Mesenchymal stem cell (in vitro differentiated cells and primary cell): ENCODE measurements around the gene AFAP1.

Experiments
- DNase-seq: peaks from one replicate; pipeline ENCODE4 v3.0.0-alpha.2; 2013
- H2AFZ ChIP-seq: one replicate; pipeline ENCODE4 v1.6.1; 2013; ENCODE audit warnings: low read depth, mild to moderate bottlenecking, control low read depth, inconsistent platforms, low read length, moderate library complexity
- H2AK5ac ChIP-seq: 2 replicates; pipeline ENCODE4 v1.6.1; 2013; ENCODE audit warnings: low read length, moderate library complexity, mild to moderate bottlenecking, inconsistent platforms; ENCODE audit not compliant: severe bottlenecking
- H2BK120ac ChIP-seq: one replicate; pipeline ENCODE4 v1.6.1; 2013; ENCODE audit warnings: low read depth, mild to moderate bottlenecking, inconsistent platforms, low read length, moderate library complexity
- H2BK12ac ChIP-seq, 2 experiments: one replicate each; pipeline ENCODE4 v1.6.1; 2013; ENCODE audit warnings: inconsistent platforms in 2 of 2, low read length in 2 of 2, mild to moderate bottlenecking in 2 of 2, moderate library complexity in 2 of 2, control low read depth in 1 of 2
- H2BK15ac ChIP-seq: one replicate; pipeline ENCODE4 v1.6.1; 2013; ENCODE audit warnings: mild to moderate bottlenecking, low read depth, inconsistent platforms; ENCODE audit not compliant: poor library complexity, severe bottlenecking
- H2BK5ac ChIP-seq: 2 replicates; pipeline ENCODE4 v1.6.1; 2013; ENCODE audit warnings: low read depth, mild to moderate bottlenecking, low read length, control low read depth, inconsistent platforms; ENCODE audit not compliant: poor library complexity, severe bottlenecking
- H3K14ac ChIP-seq, 2 experiments: one replicate each; pipeline ENCODE4 v1.6.1; 2013; ENCODE audit warnings: inconsistent platforms in 2 of 2, low read length in 2 of 2, control low read depth in 1 of 2, mild to moderate bottlenecking in 1 of 2, moderate library complexity in 1 of 2
- H3K18ac ChIP-seq, 2 experiments: one replicate each; pipeline ENCODE4 v1.6.1; 2013; ENCODE audit warnings: inconsistent platforms in 2 of 2, low read length in 2 of 2, control low read depth in 1 of 2, low read depth in 1 of 2, mild to moderate bottlenecking in 1 of 2
- H3K23ac ChIP-seq, 2 experiments: one replicate each; pipeline ENCODE4 v1.6.1; 2013; ENCODE audit warnings: inconsistent platforms in 2 of 2, low read length in 2 of 2, mild to moderate bottlenecking in 2 of 2, moderate library complexity in 2 of 2, control low read depth in 1 of 2
- H3K27ac ChIP-seq: 2 replicates; pipeline ENCODE4 v1.5.1; 2013; ENCODE audit warnings: mild to moderate bottlenecking, moderate library complexity, low read length, control low read depth, inconsistent platforms; ENCODE audit not compliant: poor library complexity, severe bottlenecking
- H3K27me3 ChIP-seq, 2 experiments: 2 replicates each; pipeline versions ENCODE4 v1.6.1 to v1.7.0; 2013; ENCODE audit warnings: low read length in 2 of 2, mild to moderate bottlenecking in 2 of 2, moderate library complexity in 2 of 2, control low read depth in 1 of 2, inconsistent platforms in 1 of 2; ENCODE audit not compliant: control insufficient read depth in 1 of 2, insufficient read depth in 1 of 2
- H3K36me3 ChIP-seq, 2 experiments: 2 replicates each; pipeline versions ENCODE4 v1.6.1 to v1.7.0; 2013; ENCODE audit warnings: low read length in 2 of 2, control low read depth in 1 of 2, inconsistent platforms in 1 of 2, low read depth in 1 of 2, mild to moderate bottlenecking in 1 of 2; ENCODE audit not compliant: insufficient read depth in 2 of 2, control insufficient read depth in 1 of 2
- H3K4ac ChIP-seq, 2 experiments: one replicate each; pipeline ENCODE4 v1.6.1; 2013; ENCODE audit warnings: inconsistent platforms in 2 of 2, low read length in 2 of 2, mild to moderate bottlenecking in 2 of 2, moderate library complexity in 2 of 2, control low read depth in 1 of 2, low read depth in 1 of 2
- H3K4me1 ChIP-seq: 2 replicates; pipeline ENCODE4 v1.6.1; 2013; ENCODE audit warnings: low read depth, low read length, control low read depth; ENCODE audit not compliant: control insufficient read depth, insufficient read depth
- H3K4me2 ChIP-seq: 2 replicates; pipeline ENCODE4 v1.6.1; 2013; ENCODE audit warnings: low read length, mild to moderate bottlenecking, inconsistent platforms; ENCODE audit not compliant: poor library complexity, severe bottlenecking
- H3K4me3 ChIP-seq, 2 experiments: 2 replicates each; pipeline versions ENCODE4 v1.5.1 to v1.7.0; 2013; ENCODE audit warnings: low read length in 2 of 2, mild to moderate bottlenecking in 2 of 2, control low read depth in 1 of 2, low read depth in 1 of 2; ENCODE audit not compliant: insufficient read depth in 1 of 2
- H3K79me1 ChIP-seq: replicated peaks from 2 replicates; pipeline ENCODE4 v1.6.1; 2013; ENCODE audit warnings: mild to moderate bottlenecking, control low read depth, low read length, inconsistent platforms; ENCODE audit not compliant: poor library complexity, severe bottlenecking
- H3K9ac ChIP-seq: 2 replicates; pipeline ENCODE4 v1.7.0; 2013; ENCODE audit warnings: mild to moderate bottlenecking, low read length, moderate library complexity
- H3K9me3 ChIP-seq: 2 replicates; pipeline ENCODE4 v1.7.0; 2013; ENCODE audit warnings: mild to moderate bottlenecking, low read length; ENCODE audit not compliant: control insufficient read depth
- H4K8ac ChIP-seq: one replicate; pipeline ENCODE4 v1.6.1; 2013; ENCODE audit warnings: inconsistent platforms, mild to moderate bottlenecking, low read length, moderate library complexity
- H4K91ac ChIP-seq: one replicate; pipeline ENCODE4 v1.6.1; 2013; ENCODE audit warnings: mild to moderate bottlenecking, low read length, inconsistent platforms
- WGBS: methylation state at CpG from one replicate; pipeline ENCODE4 v1.1.7; 2013; ENCODE audit warnings: mixed read lengths; 5-methylcytosine and 5-hydroxymethylcytosine counted together

Gene AFAP1

GRCh38 chr4:7767526-7767925 is 172.1 kb downstream of the AFAP1 start:
- no peak overlapping the region for H3K9ac ChIP-seq
- H3K36me3 ChIP-seq = peaks cover 88 to 99% of the 10 kb centered on the region in 2 experiments
- WGBS = 81% methylated on average over 7 of the region's 9 CpGs
- no peaks in the 10 kb centered on the region for H3K9me3 ChIP-seq
- H3K4me3 ChIP-seq = no peak overlapping the region
- no peaks in the 10 kb centered on the region for H3K27me3 ChIP-seq
- no peak overlapping the region for H4K8ac ChIP-seq
- H2BK5ac ChIP-seq = no peak overlapping the region
- H3K23ac ChIP-seq = no peak overlapping the region
- H3K27ac ChIP-seq = no peak overlapping the region
- H2AK5ac ChIP-seq = no peak overlapping the region
- no peak overlapping the region for H3K14ac ChIP-seq
- H2BK15ac ChIP-seq = no peak overlapping the region
- DNase-seq = no peak
- no peak overlapping the region for H2BK12ac ChIP-seq
- H4K91ac ChIP-seq = no peak overlapping the region
- peaks cover 58% of the 10 kb centered on the region for H3K79me1 ChIP-seq
- no peak overlapping the region for H3K18ac ChIP-seq
- peaks cover 15% of the 10 kb centered on the region for H3K4me1 ChIP-seq
- H3K4me2 ChIP-seq = no peak overlapping the region
- H2AFZ ChIP-seq = no peak overlapping the region
- no peak overlapping the region for H3K4ac ChIP-seq
- H2BK120ac ChIP-seq = no peak overlapping the region

GRCh38 chr4:7766661-7767345 is 172.9 kb downstream of the AFAP1 start:
- H3K4me1 ChIP-seq = peaks cover 16% of the 10 kb centered on the region
- no peaks in the 10 kb centered on the region for H3K9me3 ChIP-seq
- no peak overlapping the region for H4K8ac ChIP-seq
- DNase-seq = no peak
- WGBS = 98% methylated on average over 21 of the region's 23 CpGs
- H3K4me2 ChIP-seq = no peak overlapping the region
- H3K27ac ChIP-seq = no peak overlapping the region
- no peak overlapping the region for H2BK120ac ChIP-seq
- H3K23ac ChIP-seq = no peak overlapping the region
- no peak overlapping the region for H2BK12ac ChIP-seq
- no peak overlapping the region for H2AFZ ChIP-seq
- H3K14ac ChIP-seq = no peak overlapping the region
- no peak overlapping the region for H4K91ac ChIP-seq
- H3K18ac ChIP-seq = no peak overlapping the region
- peaks cover 54% of the 10 kb centered on the region for H3K79me1 ChIP-seq
- no peak overlapping the region for H2AK5ac ChIP-seq
- H3K9ac ChIP-seq = no peak overlapping the region
- no peaks in the 10 kb centered on the region for H3K27me3 ChIP-seq
- no peak overlapping the region for H2BK15ac ChIP-seq
- peaks cover 88 to 99% of the 10 kb centered on the region in 2 experiments for H3K36me3 ChIP-seq
- no peak overlapping the region for H2BK5ac ChIP-seq
- no peak overlapping the region for H3K4me3 ChIP-seq
- no peak overlapping the region for H3K4ac ChIP-seq

- no peak overlapping the region for H2AK5ac ChIP-seq
- H3K9ac ChIP-seq = no peak overlapping the region
- no peak overlapping the region for H4K8ac ChIP-seq
- H3K27ac ChIP-seq = no peak overlapping the region
- no peak overlapping the region for H3K23ac ChIP-seq
- no peak overlapping the region for H2AFZ ChIP-seq
- no peak overlapping the region for H2BK5ac ChIP-seq
- H3K27me3 ChIP-seq = no peaks in the 10 kb centered on the region
- H2BK120ac ChIP-seq = no peak overlapping the region
- no peak overlapping the region for H2BK15ac ChIP-seq
- H3K4me1 ChIP-seq = peaks cover 15% of the 10 kb centered on the region
- H3K4me2 ChIP-seq = no peak overlapping the region
- H3K4ac ChIP-seq = no peak overlapping the region
- WGBS = 97% methylated on average over 11 of the region's 11 CpGs
- no peak for DNase-seq
- H3K36me3 ChIP-seq = peaks cover 89 to 99% of the 10 kb centered on the region in 2 experiments
- H2BK12ac ChIP-seq = no peak overlapping the region
- H3K18ac ChIP-seq = no peak overlapping the region
- no peak overlapping the region for H3K4me3 ChIP-seq
- H3K14ac ChIP-seq = no peak overlapping the region
- H4K91ac ChIP-seq = no peak overlapping the region
- peaks cover 52% of the 10 kb centered on the region for H3K79me1 ChIP-seq
- H3K9me3 ChIP-seq = no peaks in the 10 kb centered on the region
Observed at GRCh38 chr4:7766086-7766485, 173.6 kb downstream of the AFAP1 start.

- Histone ChIP-seq H3K9me3 (no peaks in the 10 kb centered on the region), H2BK12ac (no peak overlapping the region), H2AK5ac (no peak overlapping the region), H4K8ac (no peak overlapping the region), H3K27ac (no peak overlapping the region), H3K36me3 (peaks cover 89 to 99% of the 10 kb centered on the region in 2 experiments), H3K23ac (peak overlapping the region in 1 of 2 experiments; percentile 16), H2BK120ac (no peak overlapping the region), H3K27me3 (no peaks in the 10 kb centered on the region), H3K18ac (no peak overlapping the region), H3K9ac (no peak overlapping the region), H3K14ac (no peak overlapping the region), H3K79me1 (peaks cover 51% of the 10 kb centered on the region), H2BK15ac (no peak overlapping the region), H3K4me2 (no peak overlapping the region), H3K4me1 (peaks cover 15% of the 10 kb centered on the region), H2AFZ (no peak overlapping the region), H3K4ac (no peak overlapping the region), H2BK5ac (no peak overlapping the region), H3K4me3 (no peak overlapping the region), H4K91ac (no peak overlapping the region)
- no peak for DNase-seq
- WGBS = 88% methylated on average over 12 of the region's 12 CpGs
Observed at GRCh38 chr4:7765666-7766065, 174.0 kb downstream of the AFAP1 start.
